ENCODE results near the gene GPR152.
A peak's percentile ranks its signal among the peaks of the same experiment; 100 is the strongest.
"Not testable (repeated sequence)": the region's sequence is repeated elsewhere in the genome, so short reads cannot be mapped to it uniquely, and the experiment has no call there.

Gene GPR152

DNA sequence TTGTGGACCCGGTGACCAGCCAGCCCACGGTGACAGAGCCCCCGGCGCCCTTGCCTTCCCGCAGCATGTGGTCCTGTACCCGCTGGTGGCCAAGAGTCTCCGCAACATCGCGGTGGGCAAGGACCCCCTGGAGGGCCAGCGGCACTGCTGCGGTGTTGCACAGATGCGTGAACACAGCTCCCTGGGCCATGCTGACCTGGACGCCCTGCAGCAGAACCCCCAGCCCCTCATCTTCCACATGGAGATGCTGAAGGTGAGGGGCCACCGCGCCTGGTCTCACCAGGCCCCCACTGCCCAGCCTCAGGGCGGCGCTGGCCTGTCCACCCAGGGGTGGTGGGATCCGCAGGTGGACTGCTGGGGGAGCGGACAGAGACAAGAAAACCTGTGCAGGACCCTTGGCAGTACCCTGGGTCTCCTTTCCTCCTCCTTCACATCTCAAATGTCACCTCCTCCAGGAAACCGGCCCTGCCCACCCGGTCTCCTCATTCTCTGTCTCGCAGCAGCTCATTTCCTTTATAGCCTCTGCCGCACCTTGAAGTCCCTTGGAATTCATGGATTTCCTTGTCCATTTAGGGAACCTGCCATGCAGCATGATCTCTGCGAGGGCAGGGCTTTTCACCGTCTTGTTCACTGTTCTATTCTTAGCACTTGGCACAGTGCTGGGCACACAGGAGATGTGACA is 36.8 kb upstream of the GPR152 start:
- DNase-seq (ENCODE audit: low read depth in 2 of 2), result no peak

DNA sequence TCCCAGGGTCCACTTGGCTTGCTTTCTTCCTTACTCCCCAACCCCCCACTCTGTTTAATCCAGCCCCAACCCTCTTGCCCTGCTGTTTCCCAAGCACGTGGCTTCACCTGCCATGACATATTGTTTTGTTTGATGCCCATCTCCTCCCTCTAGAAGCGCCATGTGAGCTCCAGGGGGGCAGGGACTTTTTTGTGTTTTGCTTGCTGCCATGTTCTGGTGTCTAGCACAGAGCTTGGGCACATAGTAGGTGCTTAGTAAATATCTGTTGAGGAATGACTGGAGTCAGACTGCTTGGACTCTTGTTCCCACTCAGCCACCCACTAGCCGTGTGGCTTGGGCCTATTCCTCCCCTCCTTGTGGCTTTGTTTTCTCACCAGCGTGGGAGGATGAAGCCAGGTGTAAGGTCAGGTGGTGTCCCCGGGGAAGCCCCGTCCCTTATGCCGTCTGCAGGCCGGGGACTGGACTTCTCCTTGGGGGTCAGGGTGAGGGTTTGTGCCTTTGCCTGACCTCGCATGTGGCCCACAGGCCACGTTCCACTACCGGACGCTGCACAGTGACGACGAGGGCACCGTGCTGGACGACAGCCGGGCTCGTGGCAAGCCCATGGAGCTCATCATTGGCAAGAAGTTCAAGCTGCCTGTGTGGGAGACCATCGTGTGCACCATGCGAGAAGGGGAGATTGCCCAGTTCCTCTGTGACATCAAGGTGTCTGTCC is 34.1 kb upstream of the GPR152 start:
- no peak for DNase-seq (ENCODE audit: low read depth in 2 of 2)

DNA sequence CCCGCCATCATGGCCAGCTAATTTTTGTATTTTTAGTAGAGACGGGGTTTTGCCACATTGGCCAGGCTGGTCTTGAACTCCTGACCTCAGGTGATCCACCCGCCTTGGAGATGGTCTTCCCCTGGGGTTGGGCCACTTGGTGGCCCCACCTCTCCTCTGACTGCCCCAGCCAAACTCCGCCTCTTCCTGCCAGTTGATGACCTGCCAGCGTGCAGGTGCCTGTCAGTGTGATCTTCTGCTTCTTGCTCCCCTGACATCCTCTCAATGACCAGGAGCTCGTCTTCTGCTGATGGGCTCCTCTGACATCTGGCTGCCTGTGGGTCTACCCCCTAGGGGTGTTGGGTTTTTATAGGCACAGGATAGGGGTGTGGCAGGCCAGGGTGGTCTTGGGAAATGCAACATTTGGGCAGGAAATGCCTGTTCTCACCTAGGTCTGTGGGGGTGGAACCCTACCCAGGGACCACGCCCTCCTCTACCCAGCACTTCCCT is 33.4 kb upstream of the GPR152 start:
- not testable (repeated sequence) for DNase-seq (ENCODE audit: low read depth in 2 of 2)

DNA sequence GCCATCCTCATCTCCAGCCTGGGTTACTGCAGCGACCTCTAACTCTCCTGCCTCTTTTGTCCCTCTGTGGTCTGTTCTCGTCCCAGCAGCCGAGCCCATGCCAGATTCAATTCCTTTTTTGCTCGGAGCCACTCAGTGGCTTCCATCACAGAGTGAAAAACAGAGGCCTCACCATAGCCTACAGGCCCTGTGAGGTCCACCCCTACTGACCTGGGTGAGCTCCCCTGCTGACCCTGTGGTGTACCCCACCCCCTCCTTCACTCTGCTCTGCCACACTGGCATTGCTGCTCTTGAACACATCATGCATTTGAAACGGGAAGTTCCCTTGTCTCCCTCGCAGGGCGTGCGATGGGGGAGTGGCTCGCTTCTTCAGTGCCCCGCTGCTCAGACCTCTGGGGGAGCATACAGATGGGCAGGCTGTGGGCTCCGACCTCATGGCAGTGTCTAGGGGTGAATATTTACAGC is 32.4 kb upstream of the GPR152 start:
- DNase-seq (ENCODE audit: low read depth in 2 of 2), result no peak

DNA sequence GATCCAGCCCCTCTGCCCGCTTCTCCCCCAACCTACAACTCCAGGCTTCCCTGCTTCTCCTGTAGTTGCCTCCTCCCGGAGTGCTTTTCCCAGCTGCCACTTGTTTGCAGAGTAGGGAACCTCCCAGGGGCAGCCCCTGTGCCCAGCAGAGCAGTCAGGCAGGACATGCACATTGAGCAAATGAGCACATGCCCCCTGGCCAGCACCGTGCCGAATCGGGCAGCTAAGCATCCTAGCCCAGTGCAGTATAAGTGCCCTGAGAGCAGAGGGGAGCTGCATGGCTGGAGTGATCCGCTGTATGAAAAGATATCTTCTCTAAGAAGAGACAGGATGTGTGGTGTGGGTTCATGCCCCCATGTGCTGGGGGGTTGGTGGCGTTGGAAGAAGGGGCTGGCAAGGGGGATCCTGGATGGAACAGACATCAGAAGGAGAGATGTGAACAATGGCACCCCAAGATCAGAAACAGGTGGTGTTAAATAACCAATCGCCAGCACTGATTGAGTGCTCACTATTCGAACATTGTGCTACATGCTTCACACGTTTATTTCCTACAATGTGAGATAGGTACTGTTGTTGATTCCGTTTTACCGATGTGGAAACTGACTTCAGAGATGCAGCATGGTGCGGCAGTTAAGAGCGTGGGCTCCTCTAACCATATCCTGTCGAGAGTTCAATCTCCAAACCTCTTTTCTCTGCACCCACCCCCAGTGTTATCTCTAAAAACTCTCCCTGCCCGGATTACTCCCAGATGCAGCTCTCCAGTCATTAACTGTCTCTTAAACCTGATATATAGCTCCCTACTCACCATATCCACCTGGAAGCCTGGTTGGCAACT is 31.5 kb upstream of the GPR152 start:
- no peak for DNase-seq (ENCODE audit: low read depth in 2 of 2)

DNA sequence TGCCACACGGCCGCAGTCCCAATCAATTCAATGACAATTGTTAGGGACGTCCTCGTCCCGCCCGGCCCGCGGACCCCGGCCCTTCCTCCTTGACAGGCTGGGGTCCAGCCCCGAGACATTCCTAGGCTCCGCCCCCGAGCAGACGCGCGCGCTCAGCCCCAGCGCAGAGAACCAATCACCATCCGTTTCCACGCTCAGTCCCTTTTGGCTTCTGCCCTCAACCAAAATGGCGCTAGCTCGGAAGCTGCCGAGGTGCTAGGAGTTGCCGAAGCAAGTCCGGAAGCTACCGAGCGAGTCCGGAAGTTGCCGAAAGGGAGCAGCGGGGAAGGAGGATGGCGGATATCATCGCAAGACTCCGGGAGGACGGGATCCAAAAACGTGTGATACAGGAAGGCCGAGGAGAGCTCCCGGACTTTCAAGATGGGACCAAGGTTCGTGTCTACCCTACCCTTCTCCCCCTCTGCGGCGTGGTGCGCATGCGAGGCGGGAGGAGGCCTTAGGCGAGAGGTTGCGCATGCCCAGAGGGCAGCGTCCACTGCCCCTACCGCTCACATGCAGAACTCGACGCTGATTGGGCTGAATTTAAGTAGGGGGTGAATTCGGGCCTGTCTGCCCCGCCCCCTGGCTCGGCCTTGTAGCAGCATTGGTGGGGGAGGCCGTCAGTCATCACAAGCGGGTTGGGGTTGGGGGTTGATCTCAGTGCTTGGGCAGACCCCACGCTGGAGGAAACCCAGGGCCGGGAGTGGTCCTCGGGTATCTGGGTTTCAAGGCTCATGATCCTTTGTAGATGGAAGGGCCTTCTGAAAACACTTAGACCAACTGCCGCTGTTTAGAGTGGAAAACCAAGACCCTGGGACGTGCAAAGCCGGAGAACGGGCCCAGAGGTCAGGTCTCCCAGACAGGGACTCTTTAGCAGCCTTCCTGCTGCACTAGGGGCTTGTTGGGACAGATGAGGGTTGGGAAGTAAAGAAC is 30.6 kb upstream of the GPR152 start, which contains the start of gene AIP:
TSS of gene AIP (plus strand) at position 200 of the 972 bp plus-strand sequence. CDS start at position 333, 133 bp downstream.
- peak; percentile 90 to 93 for DNase-seq (ENCODE audit: low read depth in 2 of 2)

DNA sequence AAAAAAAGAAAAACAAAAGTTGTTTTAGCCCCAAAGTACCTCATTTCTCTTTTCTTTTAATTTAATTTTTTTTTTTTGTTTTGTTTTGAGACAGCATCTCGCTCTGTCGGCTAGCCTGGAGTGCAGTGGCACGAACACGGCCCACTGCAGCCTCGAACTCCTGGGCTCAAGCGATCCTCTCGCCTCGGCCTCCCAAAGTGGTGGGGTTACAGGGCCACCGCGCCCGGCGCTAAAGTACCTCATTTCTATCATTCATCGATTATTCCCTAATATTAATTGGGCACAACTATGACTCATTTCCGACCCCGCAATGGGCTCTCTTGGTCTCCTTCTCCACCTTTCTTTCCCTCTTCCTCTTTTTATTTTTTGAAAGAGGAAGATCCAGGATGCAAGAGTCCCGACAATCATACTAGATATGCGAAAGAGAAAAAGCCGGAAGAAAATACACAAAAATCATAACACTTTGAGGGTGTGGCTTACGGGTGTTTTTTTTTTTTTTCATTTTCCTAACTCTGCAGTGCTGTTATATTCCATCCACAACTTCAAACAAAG is 29.8 kb upstream of the GPR152 start:
- no peak for DNase-seq (ENCODE audit: low read depth in 2 of 2)

DNA sequence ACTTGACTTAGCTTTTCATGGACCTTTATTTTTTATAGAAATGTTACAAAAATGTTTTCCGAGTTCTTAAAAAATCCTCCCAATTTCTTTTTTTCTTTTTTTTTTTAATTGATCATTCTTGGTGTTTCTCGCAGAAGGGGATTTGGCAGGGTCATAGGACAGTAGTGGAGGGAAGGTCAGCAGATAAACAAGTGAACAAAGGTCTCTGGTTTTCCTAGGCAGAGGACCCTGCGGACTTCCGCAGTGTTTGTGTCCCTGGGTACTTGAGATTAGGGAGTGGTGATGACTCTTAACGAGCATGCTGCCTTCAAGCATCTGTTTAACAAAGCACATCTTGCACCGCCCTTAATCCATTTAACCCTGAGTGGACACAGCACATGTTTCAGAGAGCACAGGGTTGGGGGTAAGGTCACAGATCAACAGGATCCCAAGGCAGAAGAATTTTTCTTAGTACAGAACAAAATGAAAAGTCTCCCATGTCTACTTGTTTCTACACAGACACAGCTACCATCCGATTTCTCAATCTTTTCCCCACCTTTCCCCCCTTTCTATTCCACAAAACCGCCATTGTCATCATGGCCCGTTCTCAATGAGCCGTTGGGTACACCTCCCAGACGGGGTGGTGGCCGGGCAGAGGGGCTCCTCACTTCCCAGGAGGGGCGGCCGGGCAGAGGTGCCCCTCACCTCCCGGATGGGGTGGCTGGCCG is 25.0 kb upstream of the GPR152 start:
- not testable (repeated sequence) for DNase-seq (ENCODE audit: low read depth in 2 of 2)

DNA sequence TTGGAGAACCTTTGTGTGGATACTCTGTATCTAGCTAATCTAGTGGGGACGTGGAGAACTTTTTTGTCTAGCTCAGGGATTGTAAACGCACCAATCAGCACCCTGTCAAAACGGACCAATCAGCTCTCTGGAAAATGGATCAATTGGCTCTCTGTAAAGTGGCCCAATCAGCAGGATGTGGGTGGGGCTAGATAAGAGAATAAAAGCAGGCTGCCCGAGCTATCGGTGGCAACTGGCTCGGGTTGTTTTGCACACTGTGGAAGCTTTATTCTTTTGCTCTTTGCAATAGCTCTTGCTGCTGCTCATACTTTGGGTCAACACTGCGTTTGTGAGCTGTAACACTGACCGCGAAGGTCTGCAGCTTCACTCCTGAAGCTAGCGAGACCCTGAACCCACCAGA is 24.2 kb upstream of the GPR152 start:
- not testable (repeated sequence) for DNase-seq (ENCODE audit: low read depth in 2 of 2)

DNA sequence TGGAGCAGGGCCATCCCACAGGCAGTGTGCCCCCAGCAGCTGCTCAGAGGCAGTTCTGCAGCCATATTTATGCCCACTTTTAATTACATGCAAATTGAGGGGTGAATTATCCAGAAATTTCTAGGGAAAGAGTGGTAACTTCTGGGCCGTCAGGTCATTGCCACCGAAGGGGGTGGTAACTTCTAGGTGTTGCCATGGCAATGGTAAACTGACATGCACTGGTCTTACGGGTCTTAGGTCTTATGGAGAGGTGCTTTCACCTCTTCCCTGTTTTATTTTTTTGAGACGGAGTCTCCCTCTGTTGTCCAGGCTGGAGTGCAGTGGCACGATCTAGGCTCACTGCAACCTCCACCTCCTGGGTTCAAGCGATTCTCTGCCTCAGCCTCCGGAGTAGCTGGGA is 20.4 kb upstream of the GPR152 start:
- no peak for DNase-seq (ENCODE audit: low read depth in 2 of 2)

DNA sequence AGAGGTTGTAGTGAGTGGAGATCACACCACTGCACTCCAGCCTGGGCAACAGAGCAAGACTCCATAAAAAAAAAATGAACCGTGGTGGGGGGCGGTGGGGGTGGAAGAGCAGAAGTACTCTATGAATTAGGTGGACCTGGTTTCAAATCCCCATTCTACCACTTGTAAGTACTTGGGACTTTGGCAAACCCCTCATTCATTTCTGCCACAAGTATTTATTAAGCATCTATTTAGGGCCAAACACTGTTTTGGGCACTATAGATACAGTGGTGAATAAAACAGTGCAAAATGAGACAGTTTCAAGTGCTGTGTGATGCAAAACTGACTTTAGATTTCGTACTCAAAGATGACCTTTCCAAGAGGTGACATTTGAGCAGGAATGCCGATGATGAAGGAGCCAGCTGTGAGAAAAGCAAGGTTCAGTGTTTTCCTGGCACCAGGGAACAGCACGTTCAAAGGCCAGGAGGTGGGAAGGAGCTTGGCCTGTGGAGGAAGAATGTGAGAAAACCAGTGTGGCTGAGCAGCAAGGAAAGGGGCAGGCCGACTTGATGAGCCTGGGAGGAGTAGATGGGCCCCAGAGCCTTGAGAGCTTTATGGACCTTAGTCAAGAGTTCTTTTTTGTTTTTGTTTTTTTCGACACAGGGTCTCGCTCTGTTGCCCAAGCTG is 17.9 kb upstream of the GPR152 start:
- DNase-seq (ENCODE audit: low read depth in 2 of 2), result no peak

DNA sequence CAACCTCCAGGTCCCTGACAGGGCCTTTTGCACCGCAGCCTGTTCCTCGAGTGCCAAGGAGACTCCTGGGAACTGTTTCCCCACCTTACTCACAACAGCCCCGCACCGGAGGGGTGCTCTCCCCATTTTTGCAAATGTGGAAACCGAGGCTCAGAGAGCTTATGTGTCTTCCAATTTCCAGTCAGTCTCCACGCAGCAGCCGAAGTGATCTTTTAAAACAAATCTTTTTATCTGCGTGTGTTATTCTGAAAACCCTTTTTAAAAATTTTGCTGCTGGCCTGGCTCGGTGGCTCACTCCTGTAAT is 16.9 kb upstream of the GPR152 start:
- no peak for DNase-seq (ENCODE audit: low read depth in 2 of 2)

DNA sequence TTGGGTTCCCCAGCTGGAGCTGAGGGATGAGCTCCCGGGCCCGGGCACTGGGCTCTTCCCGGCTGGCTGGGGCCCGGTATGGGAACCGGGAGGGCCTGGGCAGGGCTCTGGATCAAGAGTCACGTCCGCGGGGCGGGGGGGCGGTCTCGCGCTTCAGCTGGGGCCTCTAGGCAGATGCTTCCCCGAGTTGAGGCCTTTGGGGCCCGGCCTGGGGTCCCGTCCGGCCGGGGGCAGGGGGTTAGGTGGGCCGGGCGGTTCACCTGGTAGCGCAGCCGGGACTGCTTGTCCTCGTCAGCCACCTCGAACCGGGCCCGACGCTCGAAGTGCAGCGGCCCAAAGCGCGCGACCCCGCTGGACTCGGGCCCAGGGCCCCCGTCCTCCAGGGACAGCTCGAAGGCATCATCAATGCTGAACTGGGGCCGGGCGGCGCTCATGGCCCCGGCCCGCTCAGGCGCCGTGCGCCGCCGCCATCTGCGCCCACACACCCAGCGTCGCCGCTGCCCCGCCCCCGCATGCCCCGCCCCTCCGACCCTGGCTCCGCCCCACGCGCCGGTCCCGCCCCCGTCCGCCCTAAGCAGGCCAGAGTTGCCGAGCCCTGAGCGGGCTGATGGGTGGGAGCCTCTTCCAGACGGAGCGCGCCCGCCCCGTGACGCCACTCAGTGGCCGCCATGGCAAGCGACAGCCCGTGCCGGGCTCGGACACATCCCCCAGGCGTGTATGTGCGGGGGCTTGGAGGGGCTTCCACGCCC is 16.4 kb upstream of the GPR152 start, which contains the start of gene TMEM134:
TSS of gene TMEM134 (minus strand) at position 493 of the 749 bp plus-strand sequence. CDS start at position 434, 59 bp downstream.
- DNase-seq (ENCODE audit: low read depth in 2 of 2), result peak; percentile 87 to 91

DNA sequence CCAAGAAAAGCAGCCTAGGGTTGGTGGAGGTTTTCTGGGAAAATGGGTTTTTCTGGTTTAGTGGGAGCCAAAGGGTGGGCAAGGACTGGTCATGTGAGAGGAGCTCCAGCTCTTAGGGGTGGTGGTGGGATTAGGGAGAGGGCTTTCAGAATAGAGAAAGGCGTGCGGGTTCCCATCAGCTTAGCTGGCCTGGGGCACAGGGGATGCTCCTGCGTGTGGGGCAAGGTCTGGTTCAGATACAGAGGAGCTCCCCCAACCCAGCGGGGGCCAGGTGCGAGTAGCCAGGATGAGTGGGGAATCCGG is 15.9 kb upstream of the GPR152 start:
- no peak for DNase-seq (ENCODE audit: low read depth in 2 of 2)

DNA sequence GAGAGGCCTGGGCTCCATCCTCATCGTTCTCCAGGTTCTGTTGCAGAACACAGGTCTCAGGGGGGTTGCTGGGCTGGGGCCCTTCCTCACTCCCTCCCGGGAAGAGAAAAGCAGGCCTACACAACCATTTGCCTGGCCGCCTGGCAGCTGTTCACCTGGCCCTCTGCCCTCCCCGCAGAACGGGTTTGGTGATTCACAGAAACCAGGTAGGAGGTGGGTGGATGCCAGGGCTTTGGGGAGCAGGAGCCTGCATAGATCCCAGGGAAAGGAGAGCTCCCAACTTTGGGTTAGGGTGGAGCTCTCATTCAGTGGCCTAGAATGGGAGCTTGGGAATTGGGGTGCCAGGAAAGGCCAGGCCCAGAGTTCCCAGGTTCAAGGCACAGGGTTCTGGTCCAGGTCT is 15.5 kb upstream of the GPR152 start:
- no peak for DNase-seq (ENCODE audit: low read depth in 2 of 2)

DNA sequence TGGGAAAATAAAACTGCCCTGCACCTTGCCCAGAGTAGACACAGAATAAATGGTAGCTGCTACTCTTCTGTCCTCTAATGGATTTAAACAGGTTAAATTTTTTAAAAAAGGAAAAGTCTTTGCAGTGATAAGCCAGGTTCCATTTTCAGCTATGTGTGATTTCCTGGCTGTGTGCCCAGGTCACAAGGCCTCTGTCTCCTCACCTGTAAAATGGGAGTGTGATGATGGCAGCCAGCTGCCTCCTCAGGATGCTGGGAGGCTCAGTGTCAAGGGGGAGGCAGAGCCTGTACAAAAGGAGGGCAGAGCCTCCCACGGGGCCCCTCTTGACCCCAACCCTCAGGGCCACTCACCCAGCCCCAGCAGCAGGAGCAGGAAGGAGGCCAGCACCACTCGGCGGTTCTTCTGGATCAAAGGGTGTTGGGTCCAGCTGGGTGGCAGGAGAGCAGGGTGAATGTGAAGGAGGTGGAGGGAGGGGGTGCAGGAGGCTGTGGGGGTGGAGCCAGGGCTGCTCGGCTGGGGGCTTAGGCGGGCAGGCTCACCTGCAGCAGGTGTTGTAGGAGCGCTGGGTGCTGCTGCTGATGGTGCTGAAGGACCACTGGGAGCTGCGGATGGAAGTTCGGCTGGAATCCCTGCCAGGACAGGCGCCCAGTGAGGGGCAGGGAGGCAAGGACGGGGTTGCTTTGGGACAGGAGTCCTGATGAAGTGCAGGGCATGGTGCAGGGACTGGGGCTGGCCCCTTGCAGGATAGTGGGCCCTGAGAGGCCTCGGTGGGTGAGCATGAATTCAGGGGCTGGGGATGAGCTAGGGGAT is 14.6 kb upstream of the GPR152 start:
- no peak for DNase-seq (ENCODE audit: low read depth in 2 of 2)

DNA sequence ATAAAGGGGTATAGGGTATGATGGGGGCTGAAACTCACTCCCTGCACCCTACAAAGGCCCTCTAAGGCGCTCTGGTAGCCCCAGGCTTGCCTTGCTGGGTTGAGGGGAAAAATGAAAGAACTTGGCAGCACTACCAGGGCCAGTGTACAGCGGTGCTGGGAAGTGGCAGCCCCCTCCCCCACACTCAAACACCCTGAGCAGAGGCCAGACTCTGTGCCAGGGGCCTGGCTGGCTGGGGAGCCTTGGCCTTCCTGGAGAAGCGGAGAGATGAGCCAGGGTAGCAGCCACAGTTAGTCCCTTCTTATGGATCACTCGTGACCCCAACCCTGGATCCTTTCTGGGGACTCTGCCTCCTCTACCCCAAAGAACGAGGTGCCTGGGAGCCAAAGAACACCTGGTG is 13.8 kb upstream of the GPR152 start:
- DNase-seq (ENCODE audit: low read depth in 2 of 2), result no peak

DNA sequence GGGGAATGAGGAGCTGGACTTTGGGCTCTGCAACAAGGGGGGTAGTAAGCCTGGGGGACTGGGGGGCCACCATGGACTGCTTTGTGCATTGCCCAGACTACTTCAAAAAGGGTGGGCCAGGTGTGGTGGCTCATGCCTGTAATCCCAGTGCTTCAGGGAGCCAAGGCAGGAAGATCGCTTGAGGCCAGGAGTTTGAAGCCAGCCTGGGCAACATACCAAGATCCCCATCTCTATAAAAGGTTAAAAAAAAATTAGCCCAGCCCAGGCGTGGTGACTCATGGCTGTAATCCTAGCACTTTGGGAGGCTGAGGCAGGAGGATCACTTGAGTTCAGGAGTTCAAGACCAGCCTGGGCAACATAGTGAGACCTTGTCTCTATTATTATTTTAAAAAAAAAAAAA is 13.0 kb upstream of the GPR152 start:
- DNase-seq (ENCODE audit: low read depth in 2 of 2), result not testable (repeated sequence)

Data from stimulated activated CD4-positive, alpha-beta T cell treated with anti-CD3 and anti-CD28 coated beads, Interleukin-1b, Interleukin-23, amount 100 ng/mL, for 1 hour (primary cell).